ENCODE measurements around the gene GPATCH4.

DNA sequence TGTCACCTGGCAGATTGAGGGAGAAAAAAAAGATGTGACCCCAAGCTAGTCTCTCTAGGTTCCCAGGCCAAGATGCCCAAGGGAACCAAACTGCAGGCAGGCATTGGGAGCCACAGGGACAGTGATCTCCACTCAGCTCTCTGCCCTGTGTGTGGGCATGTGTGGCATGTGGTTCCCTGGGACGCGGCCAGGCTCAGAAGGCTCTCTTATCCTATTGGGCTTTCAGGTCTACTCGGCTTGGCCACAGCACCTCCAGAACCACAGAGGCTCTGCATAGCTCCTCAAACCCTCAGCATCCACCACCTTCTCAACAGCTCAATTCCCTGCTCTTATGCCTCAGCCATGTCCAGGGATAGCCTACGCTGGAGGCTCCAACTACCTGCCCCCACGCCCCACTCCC, 50.9 kb downstream of the GPATCH4 start:
- TF ChIP-seq, protein P1, sequence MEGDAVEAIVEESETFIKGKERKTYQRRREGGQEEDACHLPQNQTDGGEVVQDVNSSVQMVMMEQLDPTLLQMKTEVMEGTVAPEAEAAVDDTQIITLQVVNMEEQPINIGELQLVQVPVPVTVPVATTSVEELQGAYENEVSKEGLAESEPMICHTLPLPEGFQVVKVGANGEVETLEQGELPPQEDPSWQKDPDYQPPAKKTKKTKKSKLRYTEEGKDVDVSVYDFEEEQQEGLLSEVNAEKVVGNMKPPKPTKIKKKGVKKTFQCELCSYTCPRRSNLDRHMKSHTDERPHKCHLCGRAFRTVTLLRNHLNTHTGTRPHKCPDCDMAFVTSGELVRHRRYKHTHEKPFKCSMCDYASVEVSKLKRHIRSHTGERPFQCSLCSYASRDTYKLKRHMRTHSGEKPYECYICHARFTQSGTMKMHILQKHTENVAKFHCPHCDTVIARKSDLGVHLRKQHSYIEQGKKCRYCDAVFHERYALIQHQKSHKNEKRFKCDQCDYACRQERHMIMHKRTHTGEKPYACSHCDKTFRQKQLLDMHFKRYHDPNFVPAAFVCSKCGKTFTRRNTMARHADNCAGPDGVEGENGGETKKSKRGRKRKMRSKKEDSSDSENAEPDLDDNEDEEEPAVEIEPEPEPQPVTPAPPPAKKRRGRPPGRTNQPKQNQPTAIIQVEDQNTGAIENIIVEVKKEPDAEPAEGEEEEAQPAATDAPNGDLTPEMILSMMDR (IDR thresholded peaks at IDR 0.05; ENCODE audit: low read depth, low read length, missing input control) = no peak
- TF ChIP-seq TAF1 (conservative IDR thresholded peaks at IDR 0.05) = no peak
- no peak for TF ChIP-seq GABPA (IDR thresholded peaks at IDR 0.05 in 1 of 2, conservative IDR thresholded peaks at IDR 0.05 in 1 of 2)
- no peak for TF ChIP-seq YY1 (IDR thresholded peaks at IDR 0.05)
- no peak for TF ChIP-seq EGR1 (IDR thresholded peaks at IDR 0.05; ENCODE audit: low read depth in 2 of 2)
- TF ChIP-seq, protein P2, sequence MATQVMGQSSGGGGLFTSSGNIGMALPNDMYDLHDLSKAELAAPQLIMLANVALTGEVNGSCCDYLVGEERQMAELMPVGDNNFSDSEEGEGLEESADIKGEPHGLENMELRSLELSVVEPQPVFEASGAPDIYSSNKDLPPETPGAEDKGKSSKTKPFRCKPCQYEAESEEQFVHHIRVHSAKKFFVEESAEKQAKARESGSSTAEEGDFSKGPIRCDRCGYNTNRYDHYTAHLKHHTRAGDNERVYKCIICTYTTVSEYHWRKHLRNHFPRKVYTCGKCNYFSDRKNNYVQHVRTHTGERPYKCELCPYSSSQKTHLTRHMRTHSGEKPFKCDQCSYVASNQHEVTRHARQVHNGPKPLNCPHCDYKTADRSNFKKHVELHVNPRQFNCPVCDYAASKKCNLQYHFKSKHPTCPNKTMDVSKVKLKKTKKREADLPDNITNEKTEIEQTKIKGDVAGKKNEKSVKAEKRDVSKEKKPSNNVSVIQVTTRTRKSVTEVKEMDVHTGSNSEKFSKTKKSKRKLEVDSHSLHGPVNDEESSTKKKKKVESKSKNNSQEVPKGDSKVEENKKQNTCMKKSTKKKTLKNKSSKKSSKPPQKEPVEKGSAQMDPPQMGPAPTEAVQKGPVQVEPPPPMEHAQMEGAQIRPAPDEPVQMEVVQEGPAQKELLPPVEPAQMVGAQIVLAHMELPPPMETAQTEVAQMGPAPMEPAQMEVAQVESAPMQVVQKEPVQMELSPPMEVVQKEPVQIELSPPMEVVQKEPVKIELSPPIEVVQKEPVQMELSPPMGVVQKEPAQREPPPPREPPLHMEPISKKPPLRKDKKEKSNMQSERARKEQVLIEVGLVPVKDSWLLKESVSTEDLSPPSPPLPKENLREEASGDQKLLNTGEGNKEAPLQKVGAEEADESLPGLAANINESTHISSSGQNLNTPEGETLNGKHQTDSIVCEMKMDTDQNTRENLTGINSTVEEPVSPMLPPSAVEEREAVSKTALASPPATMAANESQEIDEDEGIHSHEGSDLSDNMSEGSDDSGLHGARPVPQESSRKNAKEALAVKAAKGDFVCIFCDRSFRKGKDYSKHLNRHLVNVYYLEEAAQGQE (IDR thresholded peaks at IDR 0.05) = no peak

Data from liver (tissue), 3 donors.